ENCODE results near the gene C2orf49.

DNA sequence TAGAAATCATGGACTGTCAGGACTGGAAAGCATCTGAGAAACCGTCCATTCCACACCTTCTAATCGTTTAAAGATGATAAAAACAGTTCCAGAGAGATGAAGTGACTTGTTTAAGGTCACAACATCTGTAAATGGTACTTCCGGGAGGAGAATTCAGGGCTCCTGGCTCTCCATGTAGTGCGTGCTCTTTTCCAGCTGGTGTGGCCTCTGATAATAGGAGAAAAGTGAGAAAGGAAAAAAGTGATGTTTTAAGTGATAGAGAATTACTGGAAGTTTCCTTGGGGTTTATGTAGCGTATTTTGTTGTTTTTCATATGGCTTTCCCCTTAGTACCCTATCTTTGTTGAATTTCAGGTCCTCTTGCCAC lies 663 bp downstream of the C2orf49 start:
- TF ChIP-seq POLR2AphosphoS5 (IDR thresholded peaks at IDR 0.05; ENCODE audit: low read depth, low read length): no peak
- TF ChIP-seq POLR2A (IDR thresholded peaks at IDR 0.05; ENCODE audit: low read depth, low read length): no peak

Measured in GM12892 (cell line).